ENCODE results near the gene KAZN.

The KAZN gene

GRCh38 chr1:15156807-15157380 lies 558.4 kb downstream of the KAZN start:
- peak overlapping the region in 1 of 2 donors; percentile 25 for H3K27ac ChIP-seq (ENCODE audit: low read depth in 2 of 2, low read length in 2 of 2)
- H3K4me3 ChIP-seq (ENCODE audit: low read length in 2 of 2), result no peak overlapping the region
- H3K36me3 ChIP-seq (ENCODE audit: control insufficient read depth in 2 of 2, insufficient read depth in 2 of 2, low read length in 2 of 2), result no peaks in the 10 kb centered on the region
- H3K9me3 ChIP-seq (ENCODE audit: control insufficient read depth in 2 of 2, low read length in 2 of 2), result no peaks in the 10 kb centered on the region
- H3K4me1 ChIP-seq (ENCODE audit: control insufficient read depth in 2 of 2, insufficient read depth in 2 of 2, low read length in 2 of 2), result peaks cover 12 to 21% of the 10 kb centered on the region in 2 donors
- no peak overlapping the region for H3K9ac ChIP-seq (ENCODE audit: low read depth in 1 of 2, low read length in 2 of 2)
- no peaks in the 10 kb centered on the region for H3K27me3 ChIP-seq (ENCODE audit: control insufficient read depth in 2 of 2, insufficient read depth in 2 of 2, low read length in 2 of 2)

GRCh38 chr1:15157524-15158399 lies 559.3 kb downstream of the KAZN start:
- Histone ChIP-seq H3K27ac (ENCODE audit: low read depth in 2 of 2, low read length in 2 of 2) (no peak overlapping the region), H3K9ac (ENCODE audit: low read depth in 1 of 2, low read length in 2 of 2) (no peak overlapping the region), H3K36me3 (ENCODE audit: control insufficient read depth in 2 of 2, insufficient read depth in 2 of 2, low read length in 2 of 2) (no peaks in the 10 kb centered on the region), H3K4me1 (ENCODE audit: control insufficient read depth in 2 of 2, insufficient read depth in 2 of 2, low read length in 2 of 2) (peaks cover 9 to 20% of the 10 kb centered on the region in 2 donors), H3K4me3 (ENCODE audit: low read length in 2 of 2) (no peak overlapping the region), H3K27me3 (ENCODE audit: control insufficient read depth in 2 of 2, insufficient read depth in 2 of 2, low read length in 2 of 2) (no peaks in the 10 kb centered on the region), H3K9me3 (ENCODE audit: control insufficient read depth in 2 of 2, low read length in 2 of 2) (no peaks in the 10 kb centered on the region)

- no peaks in the 10 kb centered on the region for H3K27me3 ChIP-seq (ENCODE audit: control insufficient read depth in 2 of 2, insufficient read depth in 2 of 2, low read length in 2 of 2)
- H3K36me3 ChIP-seq (ENCODE audit: control insufficient read depth in 2 of 2, insufficient read depth in 2 of 2, low read length in 2 of 2), result no peaks in the 10 kb centered on the region
- no peak overlapping the region for H3K4me3 ChIP-seq (ENCODE audit: low read length in 2 of 2)
- H3K9me3 ChIP-seq (ENCODE audit: control insufficient read depth in 2 of 2, low read length in 2 of 2), result no peaks in the 10 kb centered on the region
- peak overlapping the region in 1 of 2 donors; percentile 7 for H3K27ac ChIP-seq (ENCODE audit: low read depth in 2 of 2, low read length in 2 of 2)
- no peak overlapping the region for H3K9ac ChIP-seq (ENCODE audit: low read depth in 1 of 2, low read length in 2 of 2)
- H3K4me1 ChIP-seq (ENCODE audit: control insufficient read depth in 2 of 2, insufficient read depth in 2 of 2, low read length in 2 of 2), result peaks cover 9 to 18% of the 10 kb centered on the region in 2 donors
These were observed 560.2 kb downstream of the KAZN start for GRCh38 chr1:15158506-15159165.

DNA sequence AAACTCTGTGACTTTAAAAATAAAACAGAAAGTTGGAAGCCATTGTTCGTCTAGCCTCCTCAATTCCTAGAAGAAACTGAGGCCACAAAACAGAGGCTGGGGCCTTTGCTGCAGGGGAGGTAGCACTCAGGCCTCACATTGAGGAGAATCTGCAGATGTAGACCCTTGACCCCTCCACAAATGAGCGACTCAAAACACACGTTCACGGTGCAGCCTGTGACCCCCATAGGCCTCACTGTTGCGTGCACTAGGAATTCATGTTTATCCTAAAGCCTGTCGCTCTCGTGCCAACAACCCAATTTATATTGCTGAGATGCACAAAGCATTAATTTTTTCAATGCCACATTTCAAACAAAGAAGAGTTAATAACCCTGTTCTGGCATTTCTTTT lies 560.7 kb downstream of the KAZN start:
- no peaks in the 10 kb centered on the region for H3K9me3 ChIP-seq (ENCODE audit: control insufficient read depth in 2 of 2, low read length in 2 of 2)
- H3K4me3 ChIP-seq (ENCODE audit: low read length in 2 of 2), result no peak overlapping the region
- H3K27ac ChIP-seq (ENCODE audit: low read depth in 2 of 2, low read length in 2 of 2), result peak overlapping the region in 1 of 2 donors; percentile 7
- no peaks in the 10 kb centered on the region for H3K36me3 ChIP-seq (ENCODE audit: control insufficient read depth in 2 of 2, insufficient read depth in 2 of 2, low read length in 2 of 2)
- no peak overlapping the region for H3K9ac ChIP-seq (ENCODE audit: low read depth in 1 of 2, low read length in 2 of 2)
- no peaks in the 10 kb centered on the region for H3K27me3 ChIP-seq (ENCODE audit: control insufficient read depth in 2 of 2, insufficient read depth in 2 of 2, low read length in 2 of 2)
- peaks cover 8 to 18% of the 10 kb centered on the region in 2 donors for H3K4me1 ChIP-seq (ENCODE audit: control insufficient read depth in 2 of 2, insufficient read depth in 2 of 2, low read length in 2 of 2)

DNA sequence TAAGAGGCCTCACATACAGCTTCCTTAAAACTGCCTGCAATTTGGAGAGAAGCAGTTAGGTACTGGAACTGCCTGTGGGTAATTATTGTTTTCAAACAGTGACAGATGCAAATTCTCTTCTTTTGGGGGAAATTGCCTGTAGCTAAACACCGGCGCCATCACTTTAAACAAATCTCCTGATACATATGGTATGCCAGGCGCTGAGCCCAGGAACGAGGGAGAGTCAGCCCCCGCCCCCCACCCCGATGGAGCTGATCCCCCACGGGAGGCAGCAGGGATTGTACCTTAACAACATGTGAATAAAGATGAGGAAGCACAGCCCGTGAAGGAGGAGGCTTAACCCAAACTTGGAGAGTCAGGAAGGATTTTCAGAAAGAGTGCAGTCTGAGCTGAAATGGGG lies 562.1 kb downstream of the KAZN start:
- no peaks in the 10 kb centered on the region for H3K36me3 ChIP-seq (ENCODE audit: control insufficient read depth in 2 of 2, insufficient read depth in 2 of 2, low read length in 2 of 2)
- H3K4me3 ChIP-seq (ENCODE audit: low read length in 2 of 2), result no peak overlapping the region
- H3K27me3 ChIP-seq (ENCODE audit: control insufficient read depth in 2 of 2, insufficient read depth in 2 of 2, low read length in 2 of 2), result no peaks in the 10 kb centered on the region
- peaks cover 6 to 14% of the 10 kb centered on the region in 2 donors for H3K4me1 ChIP-seq (ENCODE audit: control insufficient read depth in 2 of 2, insufficient read depth in 2 of 2, low read length in 2 of 2)
- H3K27ac ChIP-seq (ENCODE audit: low read depth in 2 of 2, low read length in 2 of 2), result no peak overlapping the region
- H3K9ac ChIP-seq (ENCODE audit: low read depth in 1 of 2, low read length in 2 of 2), result no peak overlapping the region
- H3K9me3 ChIP-seq (ENCODE audit: control insufficient read depth in 2 of 2, low read length in 2 of 2), result no peaks in the 10 kb centered on the region

- no peaks in the 10 kb centered on the region for H3K36me3 ChIP-seq (ENCODE audit: control insufficient read depth in 2 of 2, insufficient read depth in 2 of 2, low read length in 2 of 2)
- H3K9me3 ChIP-seq (ENCODE audit: control insufficient read depth in 2 of 2, low read length in 2 of 2), result no peaks in the 10 kb centered on the region
- no peak overlapping the region for H3K9ac ChIP-seq (ENCODE audit: low read depth in 1 of 2, low read length in 2 of 2)
- no peak overlapping the region for H3K27ac ChIP-seq (ENCODE audit: low read depth in 2 of 2, low read length in 2 of 2)
- peaks cover 0 to 7% of the 10 kb centered on the region in 2 donors for H3K4me1 ChIP-seq (ENCODE audit: control insufficient read depth in 2 of 2, insufficient read depth in 2 of 2, low read length in 2 of 2)
- no peaks in the 10 kb centered on the region for H3K27me3 ChIP-seq (ENCODE audit: control insufficient read depth in 2 of 2, insufficient read depth in 2 of 2, low read length in 2 of 2)
- H3K4me3 ChIP-seq (ENCODE audit: low read length in 2 of 2), result no peak overlapping the region
These were observed 568.9 kb downstream of the KAZN start for GRCh38 chr1:15167386-15167785.
